HL-60 (cell line): ENCODE data around the gene WDR31.

Experiments used
- DNase-seq, 2 experiments: peaks; one replicate each; pipeline ENCODE4 v3.0.0-alpha.2; 2010 to 2020; ENCODE audit warnings: low read depth in 1 of 2, low spot score in 1 of 2
- H3K27ac ChIP-seq: fragments of 250-450 bp; sonication (Bioruptor Pico); replicated peaks from 2 replicates; pipeline ENCODE4 v1.5.1; 2020; ENCODE audit warnings: mild to moderate bottlenecking, moderate library complexity
- H3K27me3 ChIP-seq: fragments of 250-450 bp; sonication (Bioruptor Pico); 2 replicates; pipeline ENCODE4 v1.5.1; 2021; ENCODE audit warnings: mild to moderate bottlenecking, moderate library complexity; ENCODE audit not compliant: insufficient read depth, poor library complexity, severe bottlenecking
- H3K4me3 ChIP-seq: replicated peaks from 2 replicates; pipeline ENCODE4 v1.5.1; 2011; ENCODE audit warnings: mild to moderate bottlenecking, control low read depth, low read length; ENCODE audit not compliant: insufficient read depth
- GABPA ChIP-seq: IDR thresholded peaks from 2 replicates; pipeline ENCODE4 v1.6.1; 2012; ENCODE audit warnings: low read depth
- POLR2AphosphoS5 ChIP-seq: IDR thresholded peaks from 2 replicates; pipeline ENCODE4 v1.6.1; 2012; ENCODE audit warnings: low read depth
- REST ChIP-seq: IDR thresholded peaks from 2 replicates; pipeline ENCODE4 v1.6.1; 2012; ENCODE audit warnings: low read depth; ENCODE audit not compliant: insufficient replicate concordance
- SPI1 ChIP-seq: IDR thresholded peaks from 2 replicates; pipeline ENCODE4 v1.6.1; 2012; ENCODE audit warnings: low read depth, mild to moderate bottlenecking, borderline replicate concordance
- TF ChIP-seq, protein P1 (sequence below): IDR thresholded peaks from one replicate; pipeline ENCODE4 v1.5.1; 2011; ENCODE audit warnings: low read length, control low read depth, inconsistent platforms; ENCODE audit not compliant: insufficient read depth

The WDR31 gene

DNA sequence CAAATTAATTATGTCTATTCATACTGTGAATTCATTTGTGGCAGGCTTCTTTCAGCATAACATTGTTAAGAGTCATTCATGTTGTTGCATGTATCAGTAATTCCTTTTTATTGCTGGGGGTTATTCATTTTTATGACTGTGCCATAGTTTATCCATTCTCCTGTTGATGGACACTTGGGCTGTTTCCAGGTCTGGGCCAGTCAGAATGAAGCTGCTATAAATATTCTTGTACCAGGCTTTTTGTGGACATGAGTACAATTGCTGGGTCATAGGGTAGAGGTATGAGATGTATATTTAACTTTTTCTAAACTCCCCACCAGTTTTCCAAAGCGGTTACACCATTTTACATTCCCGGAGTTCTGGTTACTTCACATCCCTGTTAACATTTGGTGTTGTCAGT lies 51.0 kb downstream of the WDR31 start:
- Histone ChIP-seq H3K27ac (no peak overlapping the region), H3K27me3 (no peaks in the 10 kb centered on the region), H3K4me3 (no peak overlapping the region)
- no peak for DNase-seq
- no peak for TF ChIP-seq GABPA
- no peak for TF ChIP-seq SPI1
- TF ChIP-seq REST: no peak
- no peak for TF ChIP-seq POLR2AphosphoS5
- TF ChIP-seq, protein P1, sequence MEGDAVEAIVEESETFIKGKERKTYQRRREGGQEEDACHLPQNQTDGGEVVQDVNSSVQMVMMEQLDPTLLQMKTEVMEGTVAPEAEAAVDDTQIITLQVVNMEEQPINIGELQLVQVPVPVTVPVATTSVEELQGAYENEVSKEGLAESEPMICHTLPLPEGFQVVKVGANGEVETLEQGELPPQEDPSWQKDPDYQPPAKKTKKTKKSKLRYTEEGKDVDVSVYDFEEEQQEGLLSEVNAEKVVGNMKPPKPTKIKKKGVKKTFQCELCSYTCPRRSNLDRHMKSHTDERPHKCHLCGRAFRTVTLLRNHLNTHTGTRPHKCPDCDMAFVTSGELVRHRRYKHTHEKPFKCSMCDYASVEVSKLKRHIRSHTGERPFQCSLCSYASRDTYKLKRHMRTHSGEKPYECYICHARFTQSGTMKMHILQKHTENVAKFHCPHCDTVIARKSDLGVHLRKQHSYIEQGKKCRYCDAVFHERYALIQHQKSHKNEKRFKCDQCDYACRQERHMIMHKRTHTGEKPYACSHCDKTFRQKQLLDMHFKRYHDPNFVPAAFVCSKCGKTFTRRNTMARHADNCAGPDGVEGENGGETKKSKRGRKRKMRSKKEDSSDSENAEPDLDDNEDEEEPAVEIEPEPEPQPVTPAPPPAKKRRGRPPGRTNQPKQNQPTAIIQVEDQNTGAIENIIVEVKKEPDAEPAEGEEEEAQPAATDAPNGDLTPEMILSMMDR: no peak

GRCh38 chr9:113281356-113281755 lies 58.7 kb downstream of the WDR31 start:
- DNase-seq: no peak
- no peak overlapping the region for H3K4me3 ChIP-seq
- no peak overlapping the region for H3K27ac ChIP-seq
- no peaks in the 10 kb centered on the region for H3K27me3 ChIP-seq
- TF ChIP-seq SPI1 (no peak), POLR2AphosphoS5 (no peak), REST (no peak), GABPA (no peak)
- TF ChIP-seq, protein P1: no peak

DNA sequence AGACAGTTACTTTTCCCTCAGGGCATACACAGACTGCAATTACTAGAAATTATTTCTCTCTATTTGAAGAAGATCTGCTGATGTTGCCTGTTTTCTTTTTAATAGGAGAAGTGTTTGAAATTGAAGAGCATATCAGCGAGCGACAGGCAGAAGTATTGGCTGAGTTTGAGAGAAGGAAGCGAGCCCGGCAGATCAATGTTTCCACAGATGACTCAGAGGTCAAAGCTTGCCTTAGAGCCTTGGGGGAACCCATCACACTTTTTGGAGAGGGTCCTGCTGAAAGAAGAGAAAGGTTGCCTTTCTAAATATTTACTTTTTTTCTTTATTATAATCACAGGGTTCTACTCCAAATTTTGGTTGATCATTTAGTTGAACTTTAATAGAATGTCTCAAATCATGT lies 61.2 kb downstream of the WDR31 start:
- Histone ChIP-seq H3K27ac (no peak overlapping the region), H3K27me3 (no peaks in the 10 kb centered on the region), H3K4me3 (no peak overlapping the region)
- TF ChIP-seq REST: no peak
- no peak for TF ChIP-seq POLR2AphosphoS5
- no peak for TF ChIP-seq GABPA
- TF ChIP-seq SPI1: no peak
- DNase-seq: no peak
